Stimulated activated naive CD8-positive, alpha-beta T cell treated with anti-CD3 and anti-CD28 coated beads, Interleukin-15, Interleukin-2, amounts not matched to agents 100 ng/mL and 50 ng/mL, for 24 hours (primary cell): ENCODE results near the gene CSTPP1.
"Not testable (repeated sequence)": the region's sequence is repeated elsewhere in the genome, so short reads cannot be mapped to it uniquely, and the experiment has no call there.

Experiments used
- H3K27ac Mint-ChIP-seq: one replicate; pipeline ENCODE4 v1.8.0; 2021; ENCODE audit warnings: mild to moderate bottlenecking, mixed read lengths
- H3K27me3 Mint-ChIP-seq: one replicate; pipeline ENCODE4 v1.8.0; 2021; ENCODE audit warnings: mixed read lengths
- H3K36me3 Mint-ChIP-seq: one replicate; pipeline ENCODE4 v1.8.0; 2021; ENCODE audit warnings: low read depth, mixed read lengths
- H3K4me1 Mint-ChIP-seq: one replicate; pipeline ENCODE4 v1.8.0; 2021; ENCODE audit warnings: low read depth, mixed read lengths
- H3K4me3 Mint-ChIP-seq: one replicate; pipeline ENCODE4 v1.8.0; 2021; ENCODE audit warnings: mild to moderate bottlenecking, mixed read lengths
- H3K9me3 Mint-ChIP-seq: one replicate; pipeline ENCODE4 v1.8.0; 2021; ENCODE audit warnings: mixed read lengths

Gene CSTPP1

DNA sequence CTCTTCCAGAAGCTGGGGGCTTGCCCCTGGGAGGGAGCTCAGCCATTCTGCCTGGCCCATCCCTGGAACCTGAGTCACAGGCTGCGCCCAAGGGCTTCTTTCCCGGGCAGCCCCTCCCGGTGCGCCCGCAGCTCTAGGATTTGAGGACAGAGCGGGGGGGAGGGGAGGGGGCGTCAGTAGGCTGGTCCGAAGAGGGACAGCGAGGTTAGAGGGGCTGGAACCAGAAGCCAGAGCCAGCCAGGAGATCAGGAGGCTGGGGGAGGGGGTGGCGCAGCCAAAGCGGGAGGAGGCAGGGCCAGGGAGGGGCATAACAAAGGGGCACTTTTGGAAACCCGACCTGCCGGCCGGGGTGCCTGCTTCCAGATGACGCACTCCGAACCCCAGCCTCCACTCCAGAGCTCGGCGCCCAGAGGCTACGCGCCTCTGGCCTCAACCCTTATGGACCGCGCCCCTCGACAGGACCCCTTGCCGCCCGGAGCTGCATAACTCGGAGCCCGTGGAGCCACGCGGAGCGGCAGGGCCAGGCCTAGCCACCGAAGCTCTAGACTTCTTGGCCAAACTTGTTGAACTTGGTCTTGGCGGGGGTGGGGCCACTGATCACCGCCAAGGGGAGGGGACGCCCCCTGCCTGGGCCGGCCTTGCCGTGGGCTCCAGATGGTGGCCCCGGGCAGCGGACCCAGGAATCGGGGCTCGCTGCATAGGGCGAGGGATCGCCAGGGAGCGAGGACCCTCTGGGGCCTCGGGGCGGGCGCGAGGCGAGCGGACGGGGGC is 248.9 kb downstream of the CSTPP1 start:
- no peak overlapping the region for H3K27ac Mint-ChIP-seq
- H3K4me1 Mint-ChIP-seq = peaks cover 11% of the 10 kb centered on the region
- H3K9me3 Mint-ChIP-seq = no peaks in the 10 kb centered on the region
- H3K36me3 Mint-ChIP-seq = no peaks in the 10 kb centered on the region
- H3K27me3 Mint-ChIP-seq = peaks cover 18% of the 10 kb centered on the region
- H3K4me3 Mint-ChIP-seq = peak overlapping the region; percentile 75

GRCh38 chr11:47186076-47186699 is 249.6 kb downstream of the CSTPP1 start, which contains the start of gene PACSIN3:
TSS of gene PACSIN3 (minus strand) at chr11:47186434. CDS start at chr11:47182727, 3,707 bp downstream.
- Mint-ChIP-seq H3K36me3 (no peaks in the 10 kb centered on the region), H3K4me3 (peak within 1 kb of the TSS; percentile 77), H3K27ac (peak within 1 kb of the TSS; percentile 83), H3K9me3 (no peaks in the 10 kb centered on the region), H3K4me1 (peaks cover 11% of the 10 kb centered on the region), H3K27me3 (peaks cover 18% of the 10 kb centered on the region)

DNA sequence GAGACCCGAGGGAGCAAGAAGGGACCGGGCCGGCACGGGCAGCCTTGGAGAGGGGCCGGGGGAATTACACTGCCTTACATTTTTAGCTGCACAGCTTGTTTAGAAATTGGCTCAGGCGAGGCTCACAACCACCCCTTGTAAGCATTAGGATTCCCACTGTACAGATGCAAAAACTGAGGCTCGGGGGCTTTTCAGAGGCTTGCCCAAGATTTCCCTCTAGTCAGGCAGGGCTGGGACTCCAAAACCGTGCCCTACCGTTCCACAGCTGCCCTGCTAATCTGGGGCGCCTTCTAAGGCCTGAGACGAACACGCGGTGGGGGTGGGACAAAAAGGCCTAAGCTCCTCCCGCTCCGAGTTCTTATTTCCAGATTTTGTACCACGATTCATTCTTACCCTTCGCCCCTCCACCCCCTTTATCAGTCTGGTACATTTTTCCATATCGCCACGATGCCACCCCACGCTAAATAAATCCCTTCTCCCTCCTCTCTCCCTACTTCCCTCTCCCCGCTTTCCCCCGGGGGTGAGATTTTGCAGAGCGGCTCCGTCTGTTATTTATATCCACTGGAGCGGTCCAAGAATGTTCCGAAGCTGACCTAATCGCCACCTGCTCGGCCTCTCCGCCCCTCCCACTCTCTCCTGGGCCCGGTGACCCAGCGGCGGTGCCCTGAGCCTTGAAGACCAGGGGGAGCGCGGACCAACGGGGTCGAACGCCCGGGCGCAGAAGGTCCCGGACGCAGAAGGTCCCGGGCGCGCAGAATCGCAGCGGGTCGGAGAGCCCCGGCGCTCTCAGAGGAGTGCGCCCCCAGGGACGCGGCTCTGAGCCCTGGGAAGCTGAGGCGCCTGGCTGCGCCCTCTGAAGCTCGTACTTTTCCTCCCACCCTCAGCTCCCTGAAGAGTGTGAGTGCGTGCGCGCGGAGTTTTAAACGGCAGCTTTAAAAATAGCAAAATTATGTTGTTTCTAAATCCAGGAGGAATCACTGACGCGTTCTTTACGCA is 250.4 kb downstream of the CSTPP1 start:
- no peaks in the 10 kb centered on the region for H3K9me3 Mint-ChIP-seq
- H3K27ac Mint-ChIP-seq = peak overlapping the region; percentile 83
- H3K27me3 Mint-ChIP-seq = peaks cover 18% of the 10 kb centered on the region
- H3K36me3 Mint-ChIP-seq = no peaks in the 10 kb centered on the region
- peaks cover 11% of the 10 kb centered on the region for H3K4me1 Mint-ChIP-seq
- H3K4me3 Mint-ChIP-seq = peak overlapping the region; percentile 77

DNA sequence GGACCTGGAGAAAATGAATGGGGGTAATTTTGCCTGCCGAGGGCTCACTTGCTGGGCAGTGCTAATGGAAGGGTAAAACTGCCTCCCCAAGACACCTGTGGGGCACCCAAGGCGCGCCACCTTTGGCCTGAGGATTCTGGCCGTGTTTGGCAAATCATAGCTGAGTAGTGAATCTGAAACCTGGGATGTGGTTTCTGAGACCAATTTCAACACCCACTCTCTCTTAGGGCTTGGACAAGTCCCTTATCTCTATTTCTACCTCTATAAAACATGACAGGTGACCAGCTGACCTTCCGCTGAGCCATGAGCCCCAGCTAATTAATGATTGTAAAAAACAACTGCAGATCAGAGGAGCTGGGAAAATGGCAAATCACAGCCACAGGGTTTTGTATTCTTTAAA is 251.2 kb downstream of the CSTPP1 start:
- Mint-ChIP-seq H3K4me3 (peak overlapping the region; percentile 77), H3K36me3 (no peaks in the 10 kb centered on the region), H3K27ac (no peak overlapping the region), H3K9me3 (no peaks in the 10 kb centered on the region), H3K27me3 (peaks cover 18% of the 10 kb centered on the region), H3K4me1 (peaks cover 11% of the 10 kb centered on the region)

DNA sequence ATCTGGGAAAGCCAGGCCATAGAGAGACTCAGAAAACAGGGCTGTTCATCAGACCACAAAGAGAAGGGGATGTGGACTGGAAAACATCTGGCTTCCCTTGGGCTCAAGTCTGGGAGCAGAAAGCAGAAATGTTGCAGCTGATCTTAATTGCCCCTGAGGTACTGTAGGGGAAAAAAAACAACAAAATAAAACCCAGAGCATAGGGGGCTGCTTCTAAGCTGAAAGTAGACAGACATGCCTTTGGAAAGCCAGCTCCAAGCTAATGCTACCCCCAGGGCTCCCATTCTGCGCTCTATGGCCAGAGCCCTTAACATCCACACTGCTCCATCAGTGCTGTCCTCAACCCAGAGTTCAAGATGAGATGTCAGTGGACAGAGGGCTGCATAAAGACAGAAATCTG is 251.7 kb downstream of the CSTPP1 start:
- Mint-ChIP-seq H3K9me3 (no peaks in the 10 kb centered on the region), H3K4me1 (peaks cover 11% of the 10 kb centered on the region), H3K27me3 (peaks cover 18% of the 10 kb centered on the region), H3K36me3 (no peaks in the 10 kb centered on the region), H3K4me3 (no peak overlapping the region), H3K27ac (no peak overlapping the region)

DNA sequence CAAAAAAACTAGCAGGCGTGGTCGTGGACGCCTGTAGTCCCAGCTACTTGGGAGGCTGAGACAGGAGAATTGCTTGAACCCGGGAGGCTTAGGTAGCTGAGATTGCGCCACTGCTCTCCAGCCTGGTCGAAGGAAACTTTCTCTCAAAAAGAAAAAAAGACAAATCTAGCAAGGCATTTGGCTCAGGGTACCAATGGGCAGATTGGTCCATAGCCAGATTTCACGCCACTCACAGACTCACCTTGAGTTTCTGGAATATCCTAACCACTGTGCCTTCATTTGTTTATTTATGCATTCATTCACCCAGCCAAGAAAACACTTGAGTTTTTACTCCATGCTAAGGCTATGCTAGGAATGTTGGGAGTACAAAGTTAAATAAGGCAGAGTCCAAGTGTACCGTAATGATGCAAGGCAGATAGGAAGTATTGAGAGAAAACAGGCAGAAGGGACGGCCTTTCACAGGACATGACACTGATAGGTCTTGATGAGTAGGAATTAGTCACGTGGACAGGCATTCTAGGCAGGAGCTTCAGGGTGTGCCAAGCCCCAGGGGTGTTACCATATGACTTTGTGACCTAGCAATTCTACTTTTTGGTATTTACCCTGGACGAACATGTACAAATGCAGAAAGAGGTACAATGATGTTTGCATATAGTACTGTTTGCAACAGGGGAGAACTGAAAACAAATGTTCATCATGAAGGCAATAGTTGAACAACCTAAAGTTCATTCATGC is 252.7 kb downstream of the CSTPP1 start:
- H3K9me3 Mint-ChIP-seq = no peaks in the 10 kb centered on the region
- H3K27me3 Mint-ChIP-seq = peaks cover 14% of the 10 kb centered on the region
- H3K4me3 Mint-ChIP-seq = no peak overlapping the region
- no peaks in the 10 kb centered on the region for H3K36me3 Mint-ChIP-seq
- H3K27ac Mint-ChIP-seq = no peak overlapping the region
- H3K4me1 Mint-ChIP-seq = peaks cover 11% of the 10 kb centered on the region

DNA sequence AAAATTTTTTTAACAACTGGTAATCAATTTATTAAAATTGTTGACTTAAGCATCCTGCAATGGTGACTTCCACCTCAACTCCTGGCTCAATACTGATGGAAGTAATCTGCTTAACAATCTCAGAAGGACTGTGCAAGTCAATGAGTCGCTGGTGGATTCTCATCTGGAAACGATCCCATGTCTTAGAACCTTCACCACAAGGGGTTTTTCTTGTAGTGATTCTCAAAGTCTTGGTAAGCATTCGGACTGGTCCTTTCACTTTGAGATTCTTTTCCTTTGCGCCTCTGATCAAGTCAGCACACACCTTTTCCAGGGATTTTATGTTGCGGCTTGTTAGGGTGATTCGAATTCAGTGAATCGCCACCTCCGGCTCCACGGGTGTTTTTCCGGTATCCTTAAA is 254.6 kb downstream of the CSTPP1 start:
- not testable (repeated sequence) for H3K9me3 Mint-ChIP-seq, H3K36me3 Mint-ChIP-seq, H3K4me3 Mint-ChIP-seq, H3K27ac Mint-ChIP-seq
- H3K4me1 Mint-ChIP-seq = peaks cover 11% of the 10 kb centered on the region
- H3K27me3 Mint-ChIP-seq = peaks cover 14% of the 10 kb centered on the region

- Mint-ChIP-seq H3K4me1 (peaks cover 4% of the 10 kb centered on the region), H3K27ac (no peak overlapping the region), H3K27me3 (peaks cover 14% of the 10 kb centered on the region), H3K4me3 (no peak overlapping the region), H3K36me3 (no peaks in the 10 kb centered on the region), H3K9me3 (no peaks in the 10 kb centered on the region)
Observed at GRCh38 chr11:47192111-47192510, 255.6 kb downstream of the CSTPP1 start.

DNA sequence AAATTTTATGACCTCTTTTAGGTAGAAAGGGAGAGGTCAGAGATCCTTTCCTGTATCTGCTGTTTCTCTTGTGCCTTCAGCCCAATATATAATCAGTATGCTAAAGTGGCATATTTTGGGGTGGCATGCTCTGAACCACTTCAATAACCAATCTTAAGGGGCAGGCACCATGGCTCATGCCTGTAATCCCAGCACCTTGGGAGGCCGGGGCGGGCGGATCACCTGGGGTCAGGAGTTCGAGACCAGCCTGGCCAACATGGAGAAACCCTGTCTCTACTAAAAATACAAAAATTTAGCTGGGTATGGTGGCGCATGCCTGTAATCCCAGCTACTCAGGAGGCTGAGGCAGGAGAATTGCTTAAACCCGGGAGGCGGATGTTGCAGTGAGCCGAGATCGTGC is 261.6 kb downstream of the CSTPP1 start:
- not testable (repeated sequence) for H3K27ac Mint-ChIP-seq, H3K27me3 Mint-ChIP-seq, H3K36me3 Mint-ChIP-seq, H3K4me1 Mint-ChIP-seq, H3K4me3 Mint-ChIP-seq, H3K9me3 Mint-ChIP-seq

- Mint-ChIP-seq H3K27ac (no peak overlapping the region), H3K27me3 (peaks cover 4% of the 10 kb centered on the region), H3K9me3 (no peaks in the 10 kb centered on the region), H3K4me3 (no peak overlapping the region), H3K36me3 (no peaks in the 10 kb centered on the region), H3K4me1 (no peaks in the 10 kb centered on the region)
Observed at GRCh38 chr11:47201015-47201414, 264.5 kb downstream of the CSTPP1 start.

DNA sequence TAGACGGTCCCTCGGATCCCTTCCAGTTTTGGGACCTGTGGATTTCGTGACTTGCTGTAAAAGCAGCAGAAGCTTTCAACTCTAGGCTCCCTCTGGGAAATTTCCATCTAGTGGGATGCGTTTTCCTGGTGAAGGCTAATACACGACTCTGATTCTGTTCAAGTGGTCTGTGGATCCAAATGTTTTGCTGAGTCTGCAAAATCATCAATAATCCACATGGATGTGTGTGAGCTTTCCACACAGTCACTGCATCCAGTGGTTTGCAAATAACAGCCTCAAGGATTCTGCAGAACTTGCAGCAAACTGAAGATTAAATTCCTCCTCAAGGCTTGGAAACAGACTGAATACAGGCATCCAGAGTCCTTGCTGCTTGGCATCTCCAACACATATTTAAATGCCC is 266.0 kb downstream of the CSTPP1 start:
- peaks cover 4% of the 10 kb centered on the region for H3K27me3 Mint-ChIP-seq
- no peak overlapping the region for H3K27ac Mint-ChIP-seq
- no peaks in the 10 kb centered on the region for H3K4me1 Mint-ChIP-seq
- no peaks in the 10 kb centered on the region for H3K36me3 Mint-ChIP-seq
- H3K4me3 Mint-ChIP-seq = no peak overlapping the region
- H3K9me3 Mint-ChIP-seq = no peaks in the 10 kb centered on the region

DNA sequence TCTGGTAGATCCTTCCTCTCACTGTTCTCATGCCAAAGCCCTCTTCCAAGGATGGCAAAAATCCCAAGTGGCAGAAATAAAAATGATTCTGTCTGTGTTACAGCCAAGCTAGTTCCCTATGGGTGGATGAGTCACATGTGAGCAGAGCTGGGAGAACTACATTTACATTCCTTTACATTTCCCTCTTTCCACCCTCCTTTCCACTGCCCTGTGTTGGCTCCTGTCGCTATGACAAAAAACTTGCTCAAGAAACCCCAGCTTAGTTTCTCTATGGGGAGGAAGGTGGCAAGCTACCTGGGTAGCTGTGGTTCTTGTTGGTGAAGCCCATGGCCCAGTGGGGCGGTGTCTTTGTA is 268.1 kb downstream of the CSTPP1 start:
- Mint-ChIP-seq H3K27ac (no peak overlapping the region), H3K27me3 (peaks cover 4% of the 10 kb centered on the region), H3K4me1 (no peaks in the 10 kb centered on the region), H3K4me3 (no peak overlapping the region), H3K9me3 (no peaks in the 10 kb centered on the region), H3K36me3 (no peaks in the 10 kb centered on the region)

GRCh38 chr11:47206577-47206976 is 270.0 kb downstream of the CSTPP1 start:
- H3K27me3 Mint-ChIP-seq, H3K36me3 Mint-ChIP-seq, H3K27ac Mint-ChIP-seq, H3K9me3 Mint-ChIP-seq, H3K4me3 Mint-ChIP-seq, H3K4me1 Mint-ChIP-seq: not testable (repeated sequence)

DNA sequence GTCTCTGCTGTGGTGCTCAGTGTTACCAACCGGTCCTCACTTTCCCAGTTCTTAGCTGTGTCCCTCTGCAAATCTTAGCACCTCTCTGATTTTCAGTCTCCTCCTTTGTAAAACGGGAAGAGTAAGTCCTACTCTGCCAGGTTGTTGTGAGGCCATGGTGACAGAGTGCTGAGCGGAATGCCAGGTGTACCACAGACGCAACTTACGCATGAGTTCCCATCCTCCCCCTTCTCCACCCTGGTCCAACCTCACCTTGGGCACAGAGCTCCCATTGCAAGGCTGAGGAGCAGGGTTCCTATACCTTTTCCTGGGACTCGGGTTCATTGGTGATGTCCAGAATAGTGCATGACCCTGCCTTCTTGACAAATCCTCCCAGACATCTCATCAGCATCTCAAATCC is 270.9 kb downstream of the CSTPP1 start:
- H3K9me3 Mint-ChIP-seq = no peaks in the 10 kb centered on the region
- H3K27me3 Mint-ChIP-seq = no peaks in the 10 kb centered on the region
- no peak overlapping the region for H3K27ac Mint-ChIP-seq

More for the DNA sequence above, 270.9 kb downstream of the CSTPP1 start:
- Mint-ChIP-seq H3K4me3 (no peak overlapping the region), H3K4me1 (no peaks in the 10 kb centered on the region), H3K36me3 (no peaks in the 10 kb centered on the region)
